Colon (tissue), 2 donors: ENCODE data around the gene CPB1.

Experiments
- FAIRE-seq: peaks from 2 replicates; lab custom pipeline; 2012; peaks lifted over from hg19 to GRCh38; lab: Jason Lieb, UNC
- donor health status: control.
- donor health status: control.

The CPB1 gene

DNA sequence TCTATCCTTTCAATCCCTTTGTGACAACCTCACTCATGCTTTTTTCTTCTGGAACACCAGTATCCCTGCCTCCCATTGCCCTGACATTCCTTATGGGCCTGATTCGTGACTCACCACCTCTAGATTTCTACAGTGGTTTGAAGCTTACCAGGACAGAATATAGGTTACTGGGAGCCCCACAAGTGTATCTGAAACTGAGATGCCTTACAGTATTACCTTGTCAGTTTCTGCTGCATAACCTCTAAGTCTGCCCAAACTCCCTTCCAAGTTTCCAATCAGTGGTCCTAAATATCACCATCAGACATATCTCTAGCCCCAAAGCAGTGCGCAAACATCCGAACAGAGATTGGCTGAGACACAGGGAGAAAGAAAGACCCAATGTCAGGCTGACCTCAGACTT lies 5.6 kb downstream of the CPB1 start:
- FAIRE-seq = no peak

DNA sequence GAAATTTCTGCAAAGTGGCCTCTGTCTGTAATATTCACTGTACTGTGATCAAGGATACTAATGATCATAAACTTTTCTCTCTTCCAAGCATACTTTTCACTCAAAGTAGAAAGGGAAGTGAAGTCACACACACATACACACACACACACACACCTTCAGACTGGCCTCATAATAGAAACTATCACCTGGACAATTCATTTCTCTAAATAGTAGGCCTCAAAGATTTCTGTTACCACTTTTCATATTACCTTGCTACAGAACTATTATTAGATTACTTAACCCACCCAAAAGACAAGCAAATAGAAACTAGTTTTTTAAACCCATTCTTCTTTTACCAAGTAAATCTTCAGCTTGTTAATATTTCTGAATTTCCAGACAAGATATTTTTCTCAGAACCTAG lies 12.2 kb downstream of the CPB1 start:
- no peak for FAIRE-seq

DNA sequence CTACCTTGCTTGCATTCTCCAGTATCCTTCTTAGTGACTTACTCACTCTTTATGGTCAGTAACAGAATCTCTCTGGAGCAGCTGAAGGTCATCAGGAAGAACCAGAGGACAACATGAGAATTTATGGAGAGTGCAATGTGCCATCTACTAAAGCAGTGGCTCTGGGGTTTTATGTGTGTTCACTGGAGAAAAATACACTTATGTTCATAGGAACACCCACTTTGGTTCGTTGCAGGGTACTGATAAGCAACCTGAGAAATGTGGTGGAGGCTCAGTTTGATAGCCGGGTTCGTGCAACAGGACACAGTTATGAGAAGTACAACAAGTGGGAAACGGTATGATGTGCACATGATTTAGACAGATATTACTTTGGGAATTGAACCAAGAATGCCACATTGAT lies 12.8 kb downstream of the CPB1 start:
- FAIRE-seq = no peak

GRCh38 chr3:148845756-148846395 lies 18.3 kb downstream of the CPB1 start:
- no peak for FAIRE-seq

DNA sequence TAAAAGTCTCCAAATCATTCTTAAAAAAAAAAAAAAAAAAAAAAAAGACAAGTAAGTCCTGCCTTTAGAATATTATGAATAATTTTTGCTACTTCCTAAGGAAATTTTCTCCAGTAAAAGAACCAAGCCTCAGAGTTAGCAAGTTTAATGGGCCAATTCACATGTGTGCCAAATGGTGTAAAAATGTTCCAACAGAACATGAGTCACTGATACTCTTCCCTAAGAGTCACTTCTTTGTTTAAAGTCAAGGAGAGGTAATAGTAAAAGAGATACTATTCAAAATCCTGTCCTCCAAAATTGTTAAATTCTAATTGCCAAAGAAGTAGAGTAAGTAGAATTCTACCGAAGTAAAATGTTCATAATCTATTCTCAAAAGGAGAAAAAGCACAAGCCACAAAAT lies 19.7 kb downstream of the CPB1 start:
- no peak for FAIRE-seq

DNA sequence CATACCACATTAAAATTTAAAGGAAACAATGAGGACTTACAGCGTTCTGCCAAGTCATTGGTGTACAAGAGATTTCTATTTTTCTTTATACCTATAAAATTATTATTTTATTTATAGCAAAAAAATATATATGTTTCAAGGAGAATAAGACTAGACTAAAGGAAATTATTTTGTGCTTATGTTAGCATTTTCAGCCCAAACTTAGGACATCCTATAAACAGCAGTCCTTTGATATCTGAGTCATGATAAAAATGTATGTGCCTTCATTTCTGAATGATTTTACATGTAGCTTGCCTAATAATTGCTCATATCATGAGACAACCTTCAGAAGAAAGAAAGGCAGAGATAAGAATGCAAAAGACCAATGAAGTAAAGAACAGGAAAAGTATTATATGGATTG lies 20.8 kb downstream of the CPB1 start:
- FAIRE-seq = no peak

GRCh38 chr3:148852271-148852992 lies 24.8 kb downstream of the CPB1 start:
- FAIRE-seq = no peak

DNA sequence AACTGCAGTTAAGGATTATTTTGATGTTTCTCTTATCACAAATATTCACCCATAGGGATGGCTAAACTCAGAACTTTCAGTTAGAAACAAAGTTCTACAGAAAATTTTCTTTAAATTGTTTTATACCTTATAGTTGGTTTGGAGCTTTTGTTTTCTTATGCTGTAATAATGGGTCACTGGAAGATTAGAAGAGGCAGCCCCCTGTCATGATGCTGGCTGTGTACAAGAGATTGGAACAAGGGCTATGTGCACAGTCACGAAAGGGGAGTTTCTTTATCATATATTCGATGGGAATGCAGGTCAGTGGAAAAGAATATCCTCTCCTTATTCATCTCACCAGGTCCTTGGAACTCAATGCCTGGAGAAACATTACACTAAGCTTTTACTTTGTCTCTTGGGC lies 25.5 kb downstream of the CPB1 start:
- no peak for FAIRE-seq

DNA sequence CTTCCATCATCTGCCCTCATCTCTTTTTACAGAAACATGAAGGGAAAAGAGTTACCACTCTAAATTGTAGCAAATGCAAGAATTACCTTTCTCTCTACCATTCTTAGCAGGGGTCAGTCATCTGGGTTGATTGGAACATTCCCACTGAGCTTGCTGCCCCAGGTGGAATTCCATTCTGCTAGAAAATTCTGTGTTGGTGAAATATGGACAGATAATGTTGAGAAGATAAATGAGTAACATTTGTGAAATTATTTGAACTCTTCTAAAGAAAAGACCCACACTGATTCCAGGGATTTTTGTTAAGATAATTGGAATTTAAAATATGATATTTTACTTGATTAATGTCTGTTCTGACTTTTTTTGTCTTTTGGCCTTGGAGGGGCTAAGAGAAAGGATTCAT lies 26.4 kb downstream of the CPB1 start:
- FAIRE-seq = no peak

- FAIRE-seq = no peak
These were observed 28.8 kb downstream of the CPB1 start for GRCh38 chr3:148856384-148856783.

GRCh38 chr3:148857316-148857715 lies 29.7 kb downstream of the CPB1 start:
- FAIRE-seq = no peak

DNA sequence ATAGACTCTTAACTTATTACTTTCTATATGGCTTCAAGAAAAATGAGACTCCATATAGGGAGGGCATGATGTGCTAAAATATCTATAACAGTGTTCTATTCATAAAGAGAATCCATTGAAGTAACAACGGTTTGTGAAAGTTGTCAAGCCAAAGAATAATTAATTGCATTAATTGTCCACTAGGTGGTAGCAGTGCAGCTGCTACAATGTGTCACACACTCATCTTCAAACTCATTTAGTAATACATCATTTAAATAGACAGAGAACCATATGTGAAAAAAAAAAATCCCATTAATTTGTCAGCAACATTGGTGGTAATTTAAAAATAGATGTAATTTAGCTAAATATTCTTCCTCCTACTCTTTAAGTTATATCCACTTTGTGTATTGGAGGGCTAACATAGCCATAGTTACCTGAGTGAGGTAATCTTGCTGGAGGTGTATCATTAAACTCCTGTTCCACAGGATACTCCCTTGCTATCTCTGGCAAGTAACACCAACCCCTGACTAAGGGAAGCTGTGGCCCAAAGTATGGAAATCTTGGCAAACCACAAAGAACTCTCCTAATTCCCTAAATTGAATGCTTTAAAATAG lies 33.8 kb downstream of the CPB1 start:
- FAIRE-seq = peak; percentile 41

GRCh38 chr3:148863297-148863696 lies 35.7 kb downstream of the CPB1 start:
- no peak for FAIRE-seq

- no peak for FAIRE-seq
These were observed 36.2 kb downstream of the CPB1 start for GRCh38 chr3:148863814-148864213.

DNA sequence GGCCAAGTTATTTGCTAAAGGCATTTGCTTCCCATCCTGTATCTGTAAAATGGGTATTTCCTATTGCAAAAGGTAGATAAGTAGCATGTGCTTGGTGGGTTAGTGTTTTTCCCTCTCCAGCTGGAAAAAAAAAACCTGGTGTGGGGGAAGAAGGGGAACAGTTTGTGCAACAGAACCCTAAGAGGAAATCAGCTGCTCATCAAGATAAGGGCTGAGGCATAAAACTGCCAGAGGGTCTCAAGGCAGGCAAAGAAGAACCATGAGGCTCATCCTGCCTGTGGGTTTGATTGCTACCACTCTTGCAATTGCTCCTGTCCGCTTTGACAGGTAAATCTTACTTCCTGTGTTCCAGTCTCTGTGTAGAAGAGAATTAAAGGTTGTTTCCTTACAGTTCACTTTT lies 37.4 kb downstream of the CPB1 start, which contains the start of gene CPA3:
CPA3 (plus strand) TSS at position 248 of the 400 bp plus-strand sequence; CDS start at position 260, 12 bp downstream.
- no peak for FAIRE-seq

DNA sequence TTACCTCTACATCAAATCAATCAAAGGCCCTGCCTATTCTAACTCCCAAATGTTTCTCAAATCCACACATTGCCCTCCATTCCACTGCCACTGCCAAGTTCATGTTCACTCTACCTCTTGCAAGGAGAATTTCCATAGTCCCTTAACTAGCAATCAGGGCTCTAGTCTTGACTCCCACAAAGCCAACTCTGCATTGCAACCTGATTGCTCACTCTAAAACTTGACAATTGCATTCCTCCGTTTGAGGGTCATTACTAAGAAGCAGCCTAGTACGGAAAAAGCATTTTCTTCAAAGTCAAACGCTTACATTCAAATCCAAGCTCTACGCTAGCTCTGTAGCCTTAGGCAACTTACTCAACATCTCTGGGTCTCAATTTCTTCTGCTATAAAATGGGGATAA lies 38.6 kb downstream of the CPB1 start:
- FAIRE-seq = no peak

GRCh38 chr3:148873270-148873927 lies 45.8 kb downstream of the CPB1 start:
- no peak for FAIRE-seq

DNA sequence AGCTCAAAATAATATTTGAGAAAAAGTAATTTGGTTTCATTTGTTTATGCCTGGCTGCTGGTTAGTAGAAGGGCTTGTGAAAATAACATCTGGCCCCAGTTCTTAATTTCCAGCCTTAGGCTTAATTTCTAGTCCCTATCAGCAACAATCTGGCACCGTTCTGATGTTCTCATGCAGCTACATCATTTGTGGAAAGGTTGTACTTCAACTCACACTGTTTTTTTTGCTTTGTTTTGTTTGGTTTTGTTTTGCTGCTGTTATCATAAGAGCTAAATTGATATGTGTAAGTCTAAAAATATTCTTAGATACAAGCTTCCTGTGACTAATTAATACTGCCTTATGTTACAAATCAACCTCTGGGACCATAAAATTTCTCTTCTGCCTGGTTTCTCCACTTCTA lies 46.4 kb downstream of the CPB1 start:
- no peak for FAIRE-seq

- FAIRE-seq = no peak
These were observed 50.5 kb downstream of the CPB1 start for GRCh38 chr3:148878095-148878494.

DNA sequence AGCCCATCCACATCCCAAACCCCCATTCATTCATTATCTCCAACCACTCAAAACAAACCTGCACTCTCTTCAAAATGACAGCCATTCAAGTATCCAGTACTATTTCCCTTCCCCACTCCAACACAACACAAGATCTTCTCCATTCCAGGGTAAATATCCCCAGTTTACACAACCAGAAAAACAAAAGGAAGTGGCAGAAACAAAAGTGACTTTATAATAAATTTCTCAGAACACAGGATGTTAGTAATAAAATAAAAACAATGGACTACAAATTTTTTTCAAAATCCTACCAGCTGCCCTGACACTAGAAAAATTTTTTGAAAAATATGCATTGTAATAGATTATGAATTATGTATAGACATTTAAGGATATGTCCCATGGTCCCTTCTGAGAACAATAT lies 51.6 kb downstream of the CPB1 start:
- FAIRE-seq = no peak

- no peak for FAIRE-seq
These were observed 53.1 kb downstream of the CPB1 start for GRCh38 chr3:148880681-148881080.

GRCh38 chr3:148881286-148881685 lies 53.7 kb downstream of the CPB1 start:
- FAIRE-seq = no peak

DNA sequence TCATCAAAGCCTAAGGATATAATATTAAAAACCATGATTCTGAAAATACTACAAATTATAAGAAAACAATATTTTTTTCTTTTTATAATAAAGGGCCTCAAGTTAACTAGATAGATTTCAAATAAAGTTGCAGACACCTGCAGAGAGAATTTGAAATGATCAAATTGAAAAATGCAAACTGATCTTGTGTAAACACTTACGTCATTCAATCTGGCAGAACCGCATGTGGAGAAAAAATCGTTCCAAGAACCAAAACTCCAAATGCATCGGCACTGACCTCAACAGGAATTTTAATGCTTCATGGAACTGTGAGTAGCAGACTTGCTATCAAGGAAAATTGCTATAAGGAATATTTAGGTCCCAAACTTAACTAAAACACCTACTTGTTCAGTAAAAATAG lies 54.7 kb downstream of the CPB1 start:
- FAIRE-seq = no peak
